ENCODE data around the gene RBBP8NL. TPM values are rescaled to one million over a fixed set of nuclear protein-coding genes. Genes with fewer than 3 reads are reported as not detected.

Gene RBBP8NL
- total RNA-seq, 4 donors from 2014 or later: 4.3 to 8.5 (median 6.3) TPM

DNA sequence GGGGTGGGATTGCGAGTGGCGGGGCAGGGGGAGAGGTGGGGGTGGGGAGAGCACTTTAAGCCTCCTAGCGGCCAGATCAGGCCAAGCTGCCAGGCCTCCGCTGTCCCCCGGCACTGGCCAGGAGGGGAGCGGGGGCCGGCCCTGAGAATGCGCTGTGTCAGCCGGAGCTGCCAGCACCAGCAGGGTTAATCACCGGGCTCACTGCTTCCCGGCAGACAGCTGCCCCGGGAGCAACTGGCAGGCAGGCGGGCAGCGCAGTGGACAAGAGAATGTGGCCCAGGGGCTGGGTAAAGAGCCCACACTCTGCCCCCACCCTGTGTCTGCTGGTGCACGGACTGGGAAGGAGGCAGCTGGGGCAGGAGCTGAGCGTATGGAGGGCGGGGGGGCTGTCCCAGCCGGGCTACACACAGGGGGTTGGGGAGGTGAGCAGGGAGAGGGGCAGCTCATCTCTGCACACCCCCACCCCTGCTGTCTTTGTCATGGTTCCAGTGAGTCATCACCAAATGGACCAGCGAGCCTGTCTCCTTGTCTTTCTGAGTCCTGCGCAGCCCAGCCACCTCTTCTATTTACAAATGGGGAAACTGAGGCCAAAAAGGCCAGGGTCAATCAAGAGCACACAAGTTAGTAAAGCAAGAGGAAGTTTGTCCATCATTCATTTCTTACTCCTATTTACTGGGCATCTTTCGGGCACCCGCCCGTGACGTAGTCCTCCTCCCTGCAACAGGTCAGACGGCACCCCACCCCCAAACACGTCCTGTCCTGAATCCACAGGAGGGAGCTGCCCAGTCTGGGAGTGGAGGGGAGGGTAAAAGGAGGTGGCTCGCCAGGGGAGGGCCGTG lies 58.1 kb downstream of the RBBP8NL start:
- no peak for TF ChIP-seq POLR2A (IDR thresholded peaks at IDR 0.05)
- TF ChIP-seq, protein P1, sequence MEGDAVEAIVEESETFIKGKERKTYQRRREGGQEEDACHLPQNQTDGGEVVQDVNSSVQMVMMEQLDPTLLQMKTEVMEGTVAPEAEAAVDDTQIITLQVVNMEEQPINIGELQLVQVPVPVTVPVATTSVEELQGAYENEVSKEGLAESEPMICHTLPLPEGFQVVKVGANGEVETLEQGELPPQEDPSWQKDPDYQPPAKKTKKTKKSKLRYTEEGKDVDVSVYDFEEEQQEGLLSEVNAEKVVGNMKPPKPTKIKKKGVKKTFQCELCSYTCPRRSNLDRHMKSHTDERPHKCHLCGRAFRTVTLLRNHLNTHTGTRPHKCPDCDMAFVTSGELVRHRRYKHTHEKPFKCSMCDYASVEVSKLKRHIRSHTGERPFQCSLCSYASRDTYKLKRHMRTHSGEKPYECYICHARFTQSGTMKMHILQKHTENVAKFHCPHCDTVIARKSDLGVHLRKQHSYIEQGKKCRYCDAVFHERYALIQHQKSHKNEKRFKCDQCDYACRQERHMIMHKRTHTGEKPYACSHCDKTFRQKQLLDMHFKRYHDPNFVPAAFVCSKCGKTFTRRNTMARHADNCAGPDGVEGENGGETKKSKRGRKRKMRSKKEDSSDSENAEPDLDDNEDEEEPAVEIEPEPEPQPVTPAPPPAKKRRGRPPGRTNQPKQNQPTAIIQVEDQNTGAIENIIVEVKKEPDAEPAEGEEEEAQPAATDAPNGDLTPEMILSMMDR (IDR thresholded peaks at IDR 0.05): no peak
- no peak overlapping the region for H3K4me3 ChIP-seq (ENCODE audit: low read depth, poor library complexity, severe bottlenecking)
- 18 to 24% methylated on average over 21 to 23 of the region's 28 CpGs for WGBS, 2 donors
- intact Hi-C loops (cut with DNase I; ENCODE audit: low total_unique reads): loop anchor here (10.0 kb wide), 1 partner anchor 54 kb away; no protein-coding TSS in a partner anchor
- no peak for DNase-seq (ENCODE audit: low spot score in 2 of 2)

DNA sequence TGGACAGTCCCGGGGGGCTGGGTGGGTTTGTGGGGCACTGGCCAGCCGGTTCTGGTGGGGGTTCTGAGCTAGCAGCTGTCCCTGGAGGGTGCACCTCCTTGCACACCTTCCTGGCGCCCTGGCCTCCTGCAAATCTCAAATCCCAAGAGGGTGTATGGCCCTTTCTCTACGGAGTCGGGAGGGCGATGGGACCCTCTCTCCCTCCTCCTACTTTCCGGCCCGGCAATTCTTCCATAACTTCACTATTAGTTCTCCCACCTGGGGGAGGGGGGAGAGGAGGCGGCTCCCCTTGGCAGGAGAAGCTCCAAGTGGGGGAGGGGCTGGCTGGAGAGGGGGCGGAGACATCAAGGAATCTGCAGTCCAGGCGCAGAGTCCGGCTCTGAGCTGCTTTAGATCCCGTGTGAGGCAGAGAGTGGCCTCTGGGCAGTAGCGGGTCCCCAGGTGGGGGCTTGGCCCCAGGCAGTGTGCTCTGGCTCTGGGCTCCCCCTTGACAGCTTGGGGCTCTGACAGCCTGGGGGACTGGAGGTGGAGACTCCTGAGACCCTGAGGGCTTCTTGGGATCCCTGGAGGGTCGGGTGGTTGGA lies 58.9 kb downstream of the RBBP8NL start:
- H3K4me3 ChIP-seq (ENCODE audit: low read depth, poor library complexity, severe bottlenecking): no peak overlapping the region
- DNase-seq (ENCODE audit: low spot score in 2 of 2): no peak
- 7 to 13% methylated on average over 14 of the region's 15 CpGs for WGBS, 2 donors
- no peak for TF ChIP-seq POLR2A (IDR thresholded peaks at IDR 0.05)
- TF ChIP-seq, protein P1 (IDR thresholded peaks at IDR 0.05): no peak
- intact Hi-C loops (cut with DNase I; ENCODE audit: low total_unique reads): loop anchor here (10.0 kb wide), 1 partner anchor 54 kb away; no protein-coding TSS in a partner anchor

DNA sequence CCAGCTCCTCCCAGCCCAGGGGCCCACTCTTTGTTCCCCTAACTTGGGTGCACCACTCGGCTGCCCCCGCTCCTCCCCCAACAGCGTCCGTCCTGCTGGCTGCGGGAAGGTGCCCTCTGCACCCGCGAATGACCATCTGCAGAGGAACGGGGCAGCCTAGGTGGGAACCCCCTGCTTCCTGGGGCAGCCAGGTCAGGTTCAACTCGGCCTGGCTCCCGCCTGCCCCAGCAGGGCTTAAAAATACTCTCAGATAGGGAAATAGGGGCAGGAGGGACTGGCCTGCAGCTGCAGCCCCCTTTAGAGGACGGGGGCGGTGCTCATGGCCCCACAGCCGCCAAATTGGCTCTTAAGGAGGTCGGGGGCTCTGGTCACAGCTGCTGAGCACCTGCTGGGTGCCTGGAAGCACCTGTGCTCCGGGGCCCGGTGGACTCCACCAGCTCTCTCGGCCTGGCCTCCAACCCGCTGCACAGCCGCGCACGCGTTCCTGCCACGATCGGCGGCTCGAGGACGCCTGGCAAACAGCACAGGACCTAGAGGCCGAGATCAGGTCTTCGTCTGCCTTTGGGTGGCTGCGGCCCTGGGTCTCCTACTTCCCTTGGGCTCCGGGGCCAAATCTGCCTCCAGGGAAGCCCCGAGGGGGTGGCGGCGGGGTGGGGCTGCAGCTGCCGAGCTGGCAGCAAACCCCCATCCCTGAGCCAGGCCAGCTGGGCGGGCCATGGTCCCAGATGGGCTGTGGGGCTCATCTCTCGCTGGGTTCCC lies 59.5 kb downstream of the RBBP8NL start:
- 4 to 13% methylated on average over 12 to 28 of the region's 37 CpGs for WGBS, 2 donors
- no peak for DNase-seq (ENCODE audit: low spot score in 2 of 2)
- no peak for TF ChIP-seq POLR2A (IDR thresholded peaks at IDR 0.05)
- TF ChIP-seq, protein P1 (IDR thresholded peaks at IDR 0.05): no peak
- H3K4me3 ChIP-seq (ENCODE audit: low read depth, poor library complexity, severe bottlenecking): no peak overlapping the region
- intact Hi-C loops (cut with DNase I; ENCODE audit: low total_unique reads): loop anchor here (10.0 kb wide), 1 partner anchor 53 kb away; no protein-coding TSS in a partner anchor

DNA sequence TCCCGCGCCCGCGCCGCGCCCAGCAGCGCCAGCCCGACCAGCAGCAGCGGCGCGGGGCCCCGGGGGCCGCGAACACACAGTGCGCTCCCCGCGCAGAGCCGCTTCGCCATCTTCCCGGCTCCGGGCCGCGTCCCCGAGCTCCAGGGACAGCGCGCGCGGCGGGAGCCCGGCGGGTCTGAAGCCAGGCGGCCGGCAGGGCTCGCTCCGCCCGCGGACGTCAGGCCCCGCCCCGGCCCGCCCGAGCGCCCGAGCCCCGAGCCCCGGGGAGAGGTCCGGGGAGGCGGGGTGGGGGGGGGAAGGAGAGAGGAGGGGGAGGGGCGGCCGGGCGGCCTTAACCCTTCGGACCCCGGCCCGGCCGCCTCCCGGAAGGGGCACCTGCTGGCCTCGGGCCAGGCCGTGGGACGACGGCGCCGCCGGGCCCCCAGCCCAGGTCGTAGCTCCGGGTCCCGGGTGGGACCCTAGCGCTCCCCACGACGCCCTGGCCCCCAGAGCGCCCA lies 60.2 kb downstream of the RBBP8NL start, which contains the start of gene LAMA5:
Gene LAMA5 (minus strand): TSS at position 177 of the 497 bp plus-strand sequence. CDS start 67 bp downstream, at position 110.
- 1% methylated on average over 13 of the region's 70 CpGs; no CpG with 5 or more reads in 1 of the 2 donors for WGBS, 2 donors
- intact Hi-C loops (cut with DNase I; ENCODE audit: low total_unique reads): loop anchor here (10.0 kb wide), 1 partner anchor 52 kb away; no protein-coding TSS in a partner anchor
- TF ChIP-seq, protein P1 (IDR thresholded peaks at IDR 0.05): no peak
- no peak for TF ChIP-seq POLR2A (IDR thresholded peaks at IDR 0.05)
- DNase-seq (ENCODE audit: low spot score in 2 of 2): no peak
- peak within 1 kb of the TSS; percentile 63 for H3K4me3 ChIP-seq (ENCODE audit: low read depth, poor library complexity, severe bottlenecking)

DNA sequence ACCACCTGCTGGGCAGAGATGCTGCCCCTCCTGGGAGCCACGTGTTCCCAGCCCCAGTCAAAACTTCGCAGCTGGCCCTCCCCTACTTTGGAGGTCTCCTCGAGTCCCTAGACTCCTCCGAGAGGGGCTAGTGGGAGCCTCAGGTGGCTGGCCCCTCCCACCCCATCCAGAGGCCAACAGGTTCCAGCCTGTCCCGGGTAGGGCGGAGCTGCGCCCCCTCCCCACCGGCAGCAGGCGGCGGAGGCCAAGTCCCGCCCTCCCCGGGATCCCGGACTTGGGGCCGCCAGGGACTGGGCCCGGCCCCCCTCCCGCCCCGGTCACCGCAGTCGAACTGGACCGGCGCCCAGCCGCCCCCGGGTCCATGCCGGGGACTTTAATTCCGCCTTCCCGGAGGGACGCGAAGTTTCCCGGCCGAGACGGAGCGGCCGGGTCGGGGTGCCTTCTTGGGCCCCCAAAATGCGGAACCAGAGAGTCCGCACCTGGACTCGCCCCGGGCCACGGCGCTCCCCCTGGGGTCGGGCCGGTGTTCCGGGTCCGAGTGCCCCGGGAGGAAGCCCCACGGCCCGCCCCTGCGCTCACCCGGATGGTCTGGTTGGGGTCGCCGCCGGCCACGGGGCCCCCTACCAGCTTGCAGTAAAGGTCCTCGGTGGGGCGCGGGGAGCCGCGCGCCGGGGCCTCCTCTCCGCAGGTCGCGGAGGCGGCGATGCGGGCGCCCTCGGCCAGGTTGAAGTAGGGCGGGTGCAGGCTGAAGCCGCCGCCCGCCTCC lies 60.8 kb downstream of the RBBP8NL start:
- WGBS, 2 donors: 0% methylated on average over 2 to 55 of the region's 72 CpGs
- intact Hi-C loops (cut with DNase I; ENCODE audit: low total_unique reads): loop anchor here (10.0 kb wide), 1 partner anchor 52 kb away; no protein-coding TSS in a partner anchor
- TF ChIP-seq, protein P1 (IDR thresholded peaks at IDR 0.05): no peak
- TF ChIP-seq POLR2A (IDR thresholded peaks at IDR 0.05): no peak
- DNase-seq (ENCODE audit: low spot score in 2 of 2): peak in 1 of 2 donors; percentile 87
- H3K4me3 ChIP-seq (ENCODE audit: low read depth, poor library complexity, severe bottlenecking): peak overlapping the region; percentile 63
